ENCODE data around the gene C3orf18.

Gene C3orf18

GRCh38 chr3:50609071-50609762, 41.7 kb upstream of the C3orf18 start:
- Histone ChIP-seq H3K27ac (no peak overlapping the region), H3K9me3 (no peaks in the 10 kb centered on the region), H3K36me3 (peaks cover 19% of the 10 kb centered on the region), H3K4me3 (ENCODE audit: low read depth in 1 of 2, low read length in 1 of 2) (peak overlapping the region; percentile 80 to 94), H3K27me3 (no peaks in the 10 kb centered on the region), H3K4me1 (ENCODE audit: control insufficient read depth in 1 of 2, insufficient read depth in 1 of 2, low read depth in 1 of 2, low read length in 1 of 2) (peaks cover 58 to 64% of the 10 kb centered on the region in 2 experiments)
- TF ChIP-seq, protein P1, sequence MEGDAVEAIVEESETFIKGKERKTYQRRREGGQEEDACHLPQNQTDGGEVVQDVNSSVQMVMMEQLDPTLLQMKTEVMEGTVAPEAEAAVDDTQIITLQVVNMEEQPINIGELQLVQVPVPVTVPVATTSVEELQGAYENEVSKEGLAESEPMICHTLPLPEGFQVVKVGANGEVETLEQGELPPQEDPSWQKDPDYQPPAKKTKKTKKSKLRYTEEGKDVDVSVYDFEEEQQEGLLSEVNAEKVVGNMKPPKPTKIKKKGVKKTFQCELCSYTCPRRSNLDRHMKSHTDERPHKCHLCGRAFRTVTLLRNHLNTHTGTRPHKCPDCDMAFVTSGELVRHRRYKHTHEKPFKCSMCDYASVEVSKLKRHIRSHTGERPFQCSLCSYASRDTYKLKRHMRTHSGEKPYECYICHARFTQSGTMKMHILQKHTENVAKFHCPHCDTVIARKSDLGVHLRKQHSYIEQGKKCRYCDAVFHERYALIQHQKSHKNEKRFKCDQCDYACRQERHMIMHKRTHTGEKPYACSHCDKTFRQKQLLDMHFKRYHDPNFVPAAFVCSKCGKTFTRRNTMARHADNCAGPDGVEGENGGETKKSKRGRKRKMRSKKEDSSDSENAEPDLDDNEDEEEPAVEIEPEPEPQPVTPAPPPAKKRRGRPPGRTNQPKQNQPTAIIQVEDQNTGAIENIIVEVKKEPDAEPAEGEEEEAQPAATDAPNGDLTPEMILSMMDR (IDR thresholded peaks at IDR 0.05) = no peak

- Histone ChIP-seq H3K4me1 (ENCODE audit: control insufficient read depth in 1 of 2, insufficient read depth in 1 of 2, low read depth in 1 of 2, low read length in 1 of 2) (peaks cover 52 to 55% of the 10 kb centered on the region in 2 experiments), H3K9me3 (no peaks in the 10 kb centered on the region), H3K4me3 (ENCODE audit: low read depth in 1 of 2, low read length in 1 of 2) (no peak overlapping the region), H3K27me3 (no peaks in the 10 kb centered on the region), H3K36me3 (peaks cover 19% of the 10 kb centered on the region), H3K27ac (no peak overlapping the region)
- TF ChIP-seq, protein P1 (IDR thresholded peaks at IDR 0.05) = no peak
These were observed 40.7 kb upstream of the C3orf18 start for GRCh38 chr3:50608278-50608677.

- H3K9me3 ChIP-seq = no peaks in the 10 kb centered on the region
- H3K36me3 ChIP-seq = peaks cover 19% of the 10 kb centered on the region
- H3K4me3 ChIP-seq (ENCODE audit: low read depth in 1 of 2, low read length in 1 of 2) = no peak overlapping the region
- TF ChIP-seq, protein P1 (IDR thresholded peaks at IDR 0.05) = no peak
- no peak overlapping the region for H3K27ac ChIP-seq
- peaks cover 48 to 54% of the 10 kb centered on the region in 2 experiments for H3K4me1 ChIP-seq (ENCODE audit: control insufficient read depth in 1 of 2, insufficient read depth in 1 of 2, low read depth in 1 of 2, low read length in 1 of 2)
- H3K27me3 ChIP-seq = no peaks in the 10 kb centered on the region
These were observed 39.9 kb upstream of the C3orf18 start for GRCh38 chr3:50607271-50608091.

DNA sequence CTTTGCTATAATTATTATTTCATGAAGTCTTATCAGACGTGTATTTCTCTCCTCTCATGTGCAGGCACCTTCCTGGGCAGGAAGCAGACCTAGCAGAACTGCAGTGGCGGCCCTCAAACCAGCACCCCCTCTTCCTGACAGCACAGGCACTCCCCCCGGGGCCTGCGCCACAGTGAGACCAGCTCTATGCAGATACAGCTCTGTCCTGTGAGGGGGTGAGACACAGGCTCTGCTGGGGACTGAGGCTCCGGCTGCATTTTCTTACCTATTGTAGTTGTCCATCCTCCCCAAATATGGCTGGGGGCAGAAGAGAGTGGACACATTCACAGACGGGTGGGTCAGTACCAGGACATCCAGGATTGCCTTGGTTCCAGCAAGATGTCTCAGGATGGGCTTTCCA, 39.0 kb upstream of the C3orf18 start:
- Histone ChIP-seq H3K36me3 (peaks cover 19% of the 10 kb centered on the region), H3K27me3 (no peaks in the 10 kb centered on the region), H3K27ac (no peak overlapping the region), H3K9me3 (no peaks in the 10 kb centered on the region), H3K4me3 (ENCODE audit: low read depth in 1 of 2, low read length in 1 of 2) (no peak overlapping the region), H3K4me1 (ENCODE audit: control insufficient read depth in 1 of 2, insufficient read depth in 1 of 2, low read depth in 1 of 2, low read length in 1 of 2) (peaks cover 49 to 58% of the 10 kb centered on the region in 2 experiments)
- TF ChIP-seq, protein P1 (IDR thresholded peaks at IDR 0.05) = no peak

DNA sequence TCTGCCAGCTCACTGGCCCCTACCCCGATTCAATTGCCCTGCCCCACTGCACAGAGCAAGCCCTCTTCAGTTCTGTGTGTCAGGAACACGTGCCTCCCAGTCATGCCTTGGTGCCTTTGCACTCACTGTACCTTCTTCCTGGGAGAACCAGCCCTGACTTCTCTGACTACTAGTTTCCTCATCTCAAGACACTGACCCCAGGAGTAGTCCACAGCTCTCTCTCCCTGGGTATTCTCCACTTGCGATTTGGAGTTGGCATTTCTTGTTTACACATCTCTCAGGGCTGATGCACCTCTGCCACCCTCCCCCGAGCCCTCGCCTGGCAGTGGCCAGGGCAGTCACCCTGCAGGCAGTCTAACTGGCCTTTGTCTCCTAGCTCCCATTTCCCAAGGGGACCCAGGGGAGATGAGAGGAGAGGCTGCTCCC, 38.4 kb upstream of the C3orf18 start:
- Histone ChIP-seq H3K9me3 (no peaks in the 10 kb centered on the region), H3K27ac (peak overlapping the region; percentile 73), H3K36me3 (peaks cover 19% of the 10 kb centered on the region), H3K4me1 (ENCODE audit: control insufficient read depth in 1 of 2, insufficient read depth in 1 of 2, low read depth in 1 of 2, low read length in 1 of 2) (peaks cover 50 to 58% of the 10 kb centered on the region in 2 experiments), H3K4me3 (ENCODE audit: low read depth in 1 of 2, low read length in 1 of 2) (no peak overlapping the region), H3K27me3 (no peaks in the 10 kb centered on the region)
- TF ChIP-seq, protein P1 (IDR thresholded peaks at IDR 0.05) = no peak
